Measurements from ENCODE around the gene FURIN. TPM values are rescaled to one million over a fixed set of nuclear protein-coding genes. Genes with fewer than 3 reads are reported as not detected.

The FURIN gene
- polyA plus RNA-seq, 1 of the 3 experiments (the other 2 are of a cell fraction): 40.8 TPM

- peaks cover 3 to 11% of the 10 kb centered on the region in 2 experiments; a peak in 2 of 4 replicates for H3K4me1 ChIP-seq (ENCODE audit: control insufficient read depth in 1 of 2, insufficient read depth in 2 of 2, low read depth in 1 of 2, low read length in 1 of 2)
- H3K9ac ChIP-seq: peak within 1 kb of the TSS; percentile 61
- peak within 1 kb of the TSS; percentile 68 to 91 for H3K4me3 ChIP-seq (ENCODE audit: low read depth in 2 of 2, low read length in 1 of 2)
- WGBS (ENCODE audit: low lambda C conversion rate): 11% methylated on average over 18 of the region's 81 CpGs
- peak within 1 kb of the TSS; percentile 62 to 92 for H3K27ac ChIP-seq (ENCODE audit: low read depth in 2 of 2, low read length in 1 of 2)
- no peak for TF ChIP-seq RFX5 (IDR thresholded peaks at IDR 0.05; ENCODE audit: low read length)
- TF ChIP-seq USF1 (IDR thresholded peaks at IDR 0.05; ENCODE audit: borderline replicate concordance, low read depth): no peak
- no peak for TF ChIP-seq SMC3 (IDR thresholded peaks at IDR 0.05; ENCODE audit: low read depth, low read length)
- no peak for TF ChIP-seq YY1 (IDR thresholded peaks at IDR 0.05; ENCODE audit: low read depth)
- TF ChIP-seq, protein P1, sequence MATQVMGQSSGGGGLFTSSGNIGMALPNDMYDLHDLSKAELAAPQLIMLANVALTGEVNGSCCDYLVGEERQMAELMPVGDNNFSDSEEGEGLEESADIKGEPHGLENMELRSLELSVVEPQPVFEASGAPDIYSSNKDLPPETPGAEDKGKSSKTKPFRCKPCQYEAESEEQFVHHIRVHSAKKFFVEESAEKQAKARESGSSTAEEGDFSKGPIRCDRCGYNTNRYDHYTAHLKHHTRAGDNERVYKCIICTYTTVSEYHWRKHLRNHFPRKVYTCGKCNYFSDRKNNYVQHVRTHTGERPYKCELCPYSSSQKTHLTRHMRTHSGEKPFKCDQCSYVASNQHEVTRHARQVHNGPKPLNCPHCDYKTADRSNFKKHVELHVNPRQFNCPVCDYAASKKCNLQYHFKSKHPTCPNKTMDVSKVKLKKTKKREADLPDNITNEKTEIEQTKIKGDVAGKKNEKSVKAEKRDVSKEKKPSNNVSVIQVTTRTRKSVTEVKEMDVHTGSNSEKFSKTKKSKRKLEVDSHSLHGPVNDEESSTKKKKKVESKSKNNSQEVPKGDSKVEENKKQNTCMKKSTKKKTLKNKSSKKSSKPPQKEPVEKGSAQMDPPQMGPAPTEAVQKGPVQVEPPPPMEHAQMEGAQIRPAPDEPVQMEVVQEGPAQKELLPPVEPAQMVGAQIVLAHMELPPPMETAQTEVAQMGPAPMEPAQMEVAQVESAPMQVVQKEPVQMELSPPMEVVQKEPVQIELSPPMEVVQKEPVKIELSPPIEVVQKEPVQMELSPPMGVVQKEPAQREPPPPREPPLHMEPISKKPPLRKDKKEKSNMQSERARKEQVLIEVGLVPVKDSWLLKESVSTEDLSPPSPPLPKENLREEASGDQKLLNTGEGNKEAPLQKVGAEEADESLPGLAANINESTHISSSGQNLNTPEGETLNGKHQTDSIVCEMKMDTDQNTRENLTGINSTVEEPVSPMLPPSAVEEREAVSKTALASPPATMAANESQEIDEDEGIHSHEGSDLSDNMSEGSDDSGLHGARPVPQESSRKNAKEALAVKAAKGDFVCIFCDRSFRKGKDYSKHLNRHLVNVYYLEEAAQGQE (IDR thresholded peaks at IDR 0.05; ENCODE audit: low read depth, low read length): no peak
- TF ChIP-seq GABPA (IDR thresholded peaks at IDR 0.05; ENCODE audit: low read depth): no peak
- TF ChIP-seq, protein P2, sequence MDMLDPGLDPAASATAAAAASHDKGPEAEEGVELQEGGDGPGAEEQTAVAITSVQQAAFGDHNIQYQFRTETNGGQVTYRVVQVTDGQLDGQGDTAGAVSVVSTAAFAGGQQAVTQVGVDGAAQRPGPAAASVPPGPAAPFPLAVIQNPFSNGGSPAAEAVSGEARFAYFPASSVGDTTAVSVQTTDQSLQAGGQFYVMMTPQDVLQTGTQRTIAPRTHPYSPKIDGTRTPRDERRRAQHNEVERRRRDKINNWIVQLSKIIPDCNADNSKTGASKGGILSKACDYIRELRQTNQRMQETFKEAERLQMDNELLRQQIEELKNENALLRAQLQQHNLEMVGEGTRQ (IDR thresholded peaks at IDR 0.05; ENCODE audit: borderline replicate concordance, low read depth, low read length): no peak
- no peak for TF ChIP-seq RXRA (IDR thresholded peaks at IDR 0.05; ENCODE audit: borderline replicate concordance, low read depth)
- no peak for TF ChIP-seq PBX3 (IDR thresholded peaks at IDR 0.05)
- TF ChIP-seq, protein P3, sequence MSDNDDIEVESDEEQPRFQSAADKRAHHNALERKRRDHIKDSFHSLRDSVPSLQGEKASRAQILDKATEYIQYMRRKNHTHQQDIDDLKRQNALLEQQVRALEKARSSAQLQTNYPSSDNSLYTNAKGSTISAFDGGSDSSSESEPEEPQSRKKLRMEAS (IDR thresholded peaks at IDR 0.05; ENCODE audit: low read depth): no peak
- no peaks in the 10 kb centered on the region for H3K9me3 ChIP-seq
- H4K20me1 ChIP-seq (ENCODE audit: insufficient read depth): no peaks in the 10 kb centered on the region
- no peaks in the 10 kb centered on the region for H3K27me3 ChIP-seq (ENCODE audit: insufficient read depth)
- peak; percentile 82 for DNase-seq
- peaks cover 0 to 28% of the 10 kb centered on the region in 2 experiments for H3K36me3 ChIP-seq (replicated peaks in 1 of 2; ENCODE audit: control insufficient read depth in 1 of 2, insufficient read depth in 2 of 2, low read length in 1 of 2)
- H3F3A ChIP-seq (replicated peaks; ENCODE audit: insufficient read depth): peaks cover 10% of the 10 kb centered on the region
- H3K4me2 ChIP-seq: peak within 1 kb of the TSS; percentile 94
- H2AFZ ChIP-seq (ENCODE audit: low read depth): peak within 1 kb of the TSS; percentile 97
- ChIA-PET POLR2A (interaction anchor here (0.5 to 1.2 kb wide), 6 partner anchors 8 to 744 kb away, joined by 3 to 9 read pairs (median 3); partner anchors contain the start of genes FES, HDDC3 and UNC45A), CTCF (interaction anchor here (0.7 to 7.5 kb wide), 13 partner anchors 8 to 255 kb away, joined by 3 to 121 read pairs (median 6); partner anchors contain the start of genes HDDC3 and UNC45A)
- no peaks in the 10 kb centered on the region for H3K9me2 ChIP-seq
- no peaks in the 10 kb centered on the region for H3K79me2 ChIP-seq (ENCODE audit: insufficient read depth)
These were observed 34.7 kb downstream of the FURIN start, which contains the start of gene MAN2A2 for GRCh38 chr15:90902840-90903732. Gene MAN2A2 (plus strand): TSS chr15:90903302. CDS start chr15:90904208, 906 bp downstream.
